Stimulated activated memory B cell treated with anti-CD40 and anti-IgM and Interleukin-4, amounts not matched to agents 10 μg/mL and 1 μg/mL and 100 μg/mL, for 72 hours (primary cell): Measurements from ENCODE around the gene CFHR2.
"Not testable (repeated sequence)": the region's sequence is repeated elsewhere in the genome, so short reads cannot be mapped to it uniquely, and the experiment has no call there.

Experiments
- ATAC-seq: fragments of 150-1000 bp; cut with Tn5 transposase; 2 replicates; pipeline ENCODE4 v1.10.0; 2021
- H3K27ac Mint-ChIP-seq: one replicate; pipeline ENCODE4 v1.8.0; 2022; ENCODE audit warnings: mild to moderate bottlenecking, mixed read lengths
- H3K27me3 Mint-ChIP-seq: one replicate; pipeline ENCODE4 v1.8.0; 2022; ENCODE audit warnings: mixed read lengths
- H3K36me3 Mint-ChIP-seq: one replicate; pipeline ENCODE4 v1.8.0; 2022; ENCODE audit warnings: mixed read lengths
- H3K4me1 Mint-ChIP-seq: one replicate; pipeline ENCODE4 v1.8.0; 2022; ENCODE audit warnings: mixed read lengths
- H3K4me3 Mint-ChIP-seq: one replicate; pipeline ENCODE4 v1.8.0; 2022; ENCODE audit warnings: mild to moderate bottlenecking, moderate library complexity, mixed read lengths
- H3K9me3 Mint-ChIP-seq: one replicate; pipeline ENCODE4 v1.8.0; 2022; ENCODE audit warnings: mixed read lengths

Gene CFHR2

GRCh38 chr1:196977278-196977677 is 33.7 kb downstream of the CFHR2 start, which contains the start of gene CFHR5:
Gene CFHR5 (plus strand): TSS chr1:196977556. CDS start chr1:196977665, 109 bp downstream.
- no peaks in the 10 kb centered on the region for H3K27me3 Mint-ChIP-seq
- no peak within 1 kb of the TSS for H3K4me3 Mint-ChIP-seq
- no peaks in the 10 kb centered on the region for H3K4me1 Mint-ChIP-seq
- H3K27ac Mint-ChIP-seq: no peak within 1 kb of the TSS
- no peaks in the 10 kb centered on the region for H3K9me3 Mint-ChIP-seq
- ATAC-seq: no peak
- H3K36me3 Mint-ChIP-seq: no peaks in the 10 kb centered on the region

- Mint-ChIP-seq H3K36me3 (no peaks in the 10 kb centered on the region), H3K27ac (no peak overlapping the region), H3K9me3 (no peaks in the 10 kb centered on the region), H3K27me3 (no peaks in the 10 kb centered on the region), H3K4me1 (no peaks in the 10 kb centered on the region), H3K4me3 (no peak overlapping the region)
- no peak for ATAC-seq
These were observed 37.3 kb downstream of the CFHR2 start for GRCh38 chr1:196980859-196981258.

- not testable (repeated sequence) for H3K4me1 Mint-ChIP-seq, H3K27ac Mint-ChIP-seq, H3K9me3 Mint-ChIP-seq, H3K27me3 Mint-ChIP-seq, H3K4me3 Mint-ChIP-seq, H3K36me3 Mint-ChIP-seq, ATAC-seq
These were observed 38.7 kb downstream of the CFHR2 start for GRCh38 chr1:196982247-196982646.

- not testable (repeated sequence) for H3K4me3 Mint-ChIP-seq, H3K9me3 Mint-ChIP-seq, ATAC-seq, H3K27me3 Mint-ChIP-seq, H3K36me3 Mint-ChIP-seq, H3K4me1 Mint-ChIP-seq, H3K27ac Mint-ChIP-seq
These were observed 48.5 kb downstream of the CFHR2 start for GRCh38 chr1:196991919-196992651.

- H3K4me1 Mint-ChIP-seq: no peaks in the 10 kb centered on the region
- H3K4me3 Mint-ChIP-seq: no peak overlapping the region
- no peak for ATAC-seq
- H3K9me3 Mint-ChIP-seq: no peaks in the 10 kb centered on the region
- H3K27ac Mint-ChIP-seq: no peak overlapping the region
- H3K27me3 Mint-ChIP-seq: no peaks in the 10 kb centered on the region
- H3K36me3 Mint-ChIP-seq: no peaks in the 10 kb centered on the region
These were observed 50.4 kb downstream of the CFHR2 start for GRCh38 chr1:196993916-196994315.

GRCh38 chr1:196997423-196997822 is 53.9 kb downstream of the CFHR2 start:
- no peak overlapping the region for H3K27ac Mint-ChIP-seq
- H3K27me3 Mint-ChIP-seq: no peaks in the 10 kb centered on the region
- H3K36me3 Mint-ChIP-seq: no peaks in the 10 kb centered on the region
- no peak for ATAC-seq
- H3K4me1 Mint-ChIP-seq: no peaks in the 10 kb centered on the region
- H3K4me3 Mint-ChIP-seq: no peak overlapping the region
- no peaks in the 10 kb centered on the region for H3K9me3 Mint-ChIP-seq

GRCh38 chr1:197001828-197002227 is 58.3 kb downstream of the CFHR2 start:
- no peak overlapping the region for H3K4me3 Mint-ChIP-seq
- H3K27ac Mint-ChIP-seq: no peak overlapping the region
- H3K9me3 Mint-ChIP-seq: no peaks in the 10 kb centered on the region
- H3K27me3 Mint-ChIP-seq: no peaks in the 10 kb centered on the region
- no peaks in the 10 kb centered on the region for H3K36me3 Mint-ChIP-seq
- ATAC-seq: no peak
- H3K4me1 Mint-ChIP-seq: no peaks in the 10 kb centered on the region

- Mint-ChIP-seq H3K4me1 (no peaks in the 10 kb centered on the region), H3K27ac (no peak overlapping the region), H3K4me3 (no peak overlapping the region), H3K9me3 (no peaks in the 10 kb centered on the region), H3K36me3 (no peaks in the 10 kb centered on the region), H3K27me3 (no peaks in the 10 kb centered on the region)
- peak; percentile 50 for ATAC-seq
These were observed 59.6 kb downstream of the CFHR2 start for GRCh38 chr1:197003132-197003531.

GRCh38 chr1:197008861-197009260 is 65.3 kb downstream of the CFHR2 start:
- no peak overlapping the region for H3K27ac Mint-ChIP-seq
- no peaks in the 10 kb centered on the region for H3K36me3 Mint-ChIP-seq
- H3K4me1 Mint-ChIP-seq: no peaks in the 10 kb centered on the region

More at GRCh38 chr1:197008861-197009260, 65.3 kb downstream of the CFHR2 start:
- Mint-ChIP-seq H3K9me3 (peaks cover 11% of the 10 kb centered on the region), H3K27me3 (no peaks in the 10 kb centered on the region), H3K4me3 (no peak overlapping the region)
- ATAC-seq: no peak
